Loucy (cell line): Measurements from ENCODE around the gene IGFBP2.

ENCODE experiments used
- H2AFZ ChIP-seq: fragments of 200-600 bp; sonication (generic); 2 replicates; pipeline ENCODE4 v1.6.0; 2016; ENCODE audit warnings: antibody characterized with exemption, mild to moderate bottlenecking, low read length, moderate library complexity
- H3F3A ChIP-seq: fragments of 200-600 bp; 2 replicates; pipeline ENCODE4 v1.6.0; 2016; ENCODE audit warnings: antibody characterized with exemption, low read depth, mild to moderate bottlenecking
- H3K27me3 ChIP-seq: fragments of 200-600 bp; sonication (generic); 2 replicates; pipeline ENCODE4 v1.6.1; 2014; ENCODE audit warnings: low read length, mild to moderate bottlenecking; ENCODE audit not compliant: insufficient read depth, poor library complexity, severe bottlenecking
- H3K36me3 ChIP-seq: fragments of 200-600 bp; sonication (generic); 2 replicates; pipeline ENCODE4 v1.6.1; 2016; ENCODE audit warnings: low read length; ENCODE audit not compliant: insufficient read depth
- H3K4me1 ChIP-seq: fragments of 200-600 bp; sonication (generic); 2 replicates; pipeline ENCODE4 v1.5.1; 2014; ENCODE audit warnings: low read length, mild to moderate bottlenecking; ENCODE audit not compliant: insufficient read depth, poor library complexity, severe bottlenecking
- H3K4me2 ChIP-seq: fragments of 200-600 bp; sonication (generic); 2 replicates; pipeline ENCODE4 v1.6.0; 2014; ENCODE audit warnings: antibody characterized with exemption, low read length, low read depth, mild to moderate bottlenecking; ENCODE audit not compliant: poor library complexity, severe bottlenecking
- H3K4me3 ChIP-seq: fragments of 200-600 bp; sonication (generic); 2 replicates; pipeline ENCODE4 v1.5.1; 2014; ENCODE audit warnings: low read length, mild to moderate bottlenecking, mixed read lengths; ENCODE audit not compliant: poor library complexity, severe bottlenecking
- H3K79me2 ChIP-seq: fragments of 200-600 bp; sonication (generic); 2 replicates; pipeline ENCODE4 v1.6.1; 2014; ENCODE audit warnings: low read length; ENCODE audit not compliant: insufficient read depth
- H3K9ac ChIP-seq: fragments of 200-600 bp; sonication (generic); 2 replicates; pipeline ENCODE4 v1.6.0; 2014; ENCODE audit warnings: mild to moderate bottlenecking, low read depth, low read length, moderate library complexity; ENCODE audit not compliant: poor library complexity, severe bottlenecking
- H3K9me2 ChIP-seq: fragments of 200-600 bp; sonication (generic); replicated peaks from 2 replicates; pipeline ENCODE4 v1.6.1; 2016; ENCODE audit warnings: low read depth, low read length, mixed read lengths
- H3K9me3 ChIP-seq: fragments of 200-600 bp; sonication (generic); 2 replicates; pipeline ENCODE4 v1.6.1; 2014; ENCODE audit warnings: mild to moderate bottlenecking, antibody characterized with exemption, low read length, low read depth; ENCODE audit not compliant: insufficient read depth
- H4K20me1 ChIP-seq: fragments of 200-600 bp; sonication (generic); 2 replicates; pipeline ENCODE4 v1.6.0; 2014; ENCODE audit warnings: antibody characterized with exemption, low read length, mild to moderate bottlenecking; ENCODE audit not compliant: insufficient read depth, poor library complexity, severe bottlenecking
- CTCF ChIP-seq: fragments of 200-600 bp; sonication (generic); conservative IDR thresholded peaks from 2 replicates; pipeline ENCODE4 v1.5.1; 2014; ENCODE audit warnings: mild to moderate bottlenecking, antibody characterized with exemption, low read length
- EZH2phosphoT487 ChIP-seq: fragments of 200-600 bp; IDR thresholded peaks from 2 replicates; pipeline ENCODE4 v1.6.1; 2018; ENCODE audit warnings: antibody characterized with exemption, mild to moderate bottlenecking, moderate library complexity, borderline replicate concordance

Gene IGFBP2

GRCh38 chr2:216608525-216608924 is 24.7 kb upstream of the IGFBP2 start:
- TF ChIP-seq EZH2phosphoT487, result no peak
- TF ChIP-seq CTCF, result no peak
- Histone ChIP-seq H3K36me3 (no peaks in the 10 kb centered on the region), H3K9ac (no peak overlapping the region), H3K27me3 (no peaks in the 10 kb centered on the region), H3K4me2 (no peak overlapping the region), H3K9me2 (no peaks in the 10 kb centered on the region), H3K4me3 (no peak overlapping the region), H3K4me1 (peaks cover 46% of the 10 kb centered on the region), H3K79me2 (no peaks in the 10 kb centered on the region), H4K20me1 (no peaks in the 10 kb centered on the region), H3F3A (no peaks in the 10 kb centered on the region), H2AFZ (no peak overlapping the region), H3K9me3 (no peaks in the 10 kb centered on the region)

DNA sequence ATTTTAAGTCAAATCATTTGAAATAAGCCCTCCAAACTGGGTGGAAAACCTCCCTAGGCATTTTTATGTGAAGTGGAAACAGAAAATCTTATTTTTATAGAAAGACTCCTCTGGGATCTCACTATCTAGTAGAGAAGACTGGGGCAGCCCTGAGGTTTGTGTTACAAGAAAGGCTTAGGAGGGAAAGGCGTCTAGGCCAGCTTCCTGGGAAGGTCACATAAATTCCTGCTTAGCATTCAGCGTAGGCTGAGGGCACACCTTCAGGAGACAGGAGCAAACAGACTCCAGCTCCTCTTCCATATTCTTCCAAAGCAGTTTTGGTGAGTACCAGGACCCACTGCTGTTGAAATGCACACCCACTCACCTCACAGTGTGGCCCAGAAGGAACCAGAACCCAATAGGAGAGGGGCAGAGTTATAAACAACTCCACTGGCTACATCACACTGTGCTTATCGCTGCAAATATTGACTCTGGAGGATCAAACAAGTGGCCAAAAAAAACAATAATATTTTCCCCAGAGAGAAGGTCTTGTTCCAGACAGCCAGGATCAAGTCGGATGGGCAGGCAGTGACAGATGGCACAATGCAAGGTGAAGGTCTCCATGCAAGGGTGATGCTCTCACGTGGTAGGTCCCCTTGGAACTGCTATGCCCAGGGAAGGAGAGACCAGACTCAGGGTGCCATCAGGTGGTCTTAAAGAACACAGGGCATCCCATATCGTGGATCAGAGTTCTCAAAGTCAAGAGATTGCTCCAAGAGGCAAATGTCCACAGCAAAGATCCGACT is 17.7 kb upstream of the IGFBP2 start:
- Histone ChIP-seq H3K36me3 (no peaks in the 10 kb centered on the region), H3K4me2 (no peak overlapping the region), H3K79me2 (no peaks in the 10 kb centered on the region; the same call in 1 of the 2 replicates), H3F3A (peaks cover 14% of the 10 kb centered on the region), H3K4me1 (peaks cover 36% of the 10 kb centered on the region), H2AFZ (no peak overlapping the region), H3K9me2 (no peaks in the 10 kb centered on the region), H3K27me3 (no peaks in the 10 kb centered on the region), H3K9ac (no peak overlapping the region), H3K9me3 (no peaks in the 10 kb centered on the region), H3K4me3 (no peak overlapping the region), H4K20me1 (no peaks in the 10 kb centered on the region)
- TF ChIP-seq EZH2phosphoT487, result no peak
- TF ChIP-seq CTCF, result no peak

GRCh38 chr2:216616083-216616678 is 17.0 kb upstream of the IGFBP2 start:
- no peaks in the 10 kb centered on the region for H3K9me2 ChIP-seq
- H3K4me1 ChIP-seq, result peaks cover 43% of the 10 kb centered on the region
- no peak overlapping the region for H3K4me3 ChIP-seq
- H3F3A ChIP-seq, result peaks cover 16% of the 10 kb centered on the region
- H2AFZ ChIP-seq, result no peak overlapping the region
- H3K79me2 ChIP-seq, result no peaks in the 10 kb centered on the region; the same call in 1 of the 2 replicates
- no peak for TF ChIP-seq EZH2phosphoT487
- no peak for TF ChIP-seq CTCF
- H4K20me1 ChIP-seq, result no peaks in the 10 kb centered on the region
- H3K36me3 ChIP-seq, result no peaks in the 10 kb centered on the region
- no peak overlapping the region for H3K4me2 ChIP-seq
- no peak overlapping the region for H3K9ac ChIP-seq
- H3K27me3 ChIP-seq, result no peaks in the 10 kb centered on the region
- H3K9me3 ChIP-seq, result no peaks in the 10 kb centered on the region
